ENCODE data around the gene TNFRSF25. TPM values are rescaled to one million over a fixed set of nuclear protein-coding genes. Genes with fewer than 3 reads are reported as not detected.

Gene TNFRSF25
- total and polyA plus RNA-seq, 2 of the 8 experiments (the other 6 are each of a cell fraction or from before 2014, with no cell fraction given): 10.7 to 19.5 TPM

DNA sequence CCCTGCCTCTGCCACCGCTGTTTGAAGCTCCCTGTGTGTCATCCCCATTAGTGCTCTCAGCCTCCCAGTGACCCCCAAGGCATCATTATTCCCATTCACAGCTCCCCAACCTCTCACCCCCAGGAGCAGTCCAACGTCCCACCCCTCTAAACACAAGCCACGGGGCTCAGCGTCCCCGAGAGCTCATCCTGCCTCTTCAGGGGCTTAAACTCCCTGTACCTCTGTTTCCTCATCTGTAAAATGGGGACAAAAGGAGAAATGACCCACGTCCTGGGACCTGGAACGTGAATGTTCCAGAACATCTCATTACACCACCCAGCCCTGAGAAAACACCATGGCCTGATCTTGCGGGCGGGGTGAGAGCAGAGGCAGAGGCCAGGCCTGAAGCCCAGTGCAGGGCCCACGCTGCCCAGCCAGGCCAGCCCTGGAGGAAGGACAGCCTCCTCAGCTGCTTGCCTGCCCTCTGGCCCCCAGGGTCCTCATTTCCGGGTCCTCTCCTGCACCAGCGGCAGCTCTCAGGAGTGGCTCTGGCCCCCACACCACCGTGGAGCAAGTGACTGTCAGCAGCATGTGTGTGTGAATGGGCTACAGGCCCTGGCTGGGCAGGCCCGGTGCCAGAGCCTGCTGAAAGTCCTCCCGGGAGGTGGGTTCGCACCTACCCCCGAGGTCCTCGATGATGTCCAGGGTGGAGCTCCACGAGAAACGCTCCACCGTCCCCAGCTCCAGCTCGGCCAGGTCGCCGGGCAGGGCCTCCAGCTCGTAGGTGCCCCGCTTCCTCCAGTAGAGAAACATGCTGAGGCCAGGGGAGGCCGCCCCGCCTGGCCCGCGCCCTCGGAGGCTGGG lies 39.6 kb upstream of the TNFRSF25 start (continued):
- TF ChIP-seq, protein P1, sequence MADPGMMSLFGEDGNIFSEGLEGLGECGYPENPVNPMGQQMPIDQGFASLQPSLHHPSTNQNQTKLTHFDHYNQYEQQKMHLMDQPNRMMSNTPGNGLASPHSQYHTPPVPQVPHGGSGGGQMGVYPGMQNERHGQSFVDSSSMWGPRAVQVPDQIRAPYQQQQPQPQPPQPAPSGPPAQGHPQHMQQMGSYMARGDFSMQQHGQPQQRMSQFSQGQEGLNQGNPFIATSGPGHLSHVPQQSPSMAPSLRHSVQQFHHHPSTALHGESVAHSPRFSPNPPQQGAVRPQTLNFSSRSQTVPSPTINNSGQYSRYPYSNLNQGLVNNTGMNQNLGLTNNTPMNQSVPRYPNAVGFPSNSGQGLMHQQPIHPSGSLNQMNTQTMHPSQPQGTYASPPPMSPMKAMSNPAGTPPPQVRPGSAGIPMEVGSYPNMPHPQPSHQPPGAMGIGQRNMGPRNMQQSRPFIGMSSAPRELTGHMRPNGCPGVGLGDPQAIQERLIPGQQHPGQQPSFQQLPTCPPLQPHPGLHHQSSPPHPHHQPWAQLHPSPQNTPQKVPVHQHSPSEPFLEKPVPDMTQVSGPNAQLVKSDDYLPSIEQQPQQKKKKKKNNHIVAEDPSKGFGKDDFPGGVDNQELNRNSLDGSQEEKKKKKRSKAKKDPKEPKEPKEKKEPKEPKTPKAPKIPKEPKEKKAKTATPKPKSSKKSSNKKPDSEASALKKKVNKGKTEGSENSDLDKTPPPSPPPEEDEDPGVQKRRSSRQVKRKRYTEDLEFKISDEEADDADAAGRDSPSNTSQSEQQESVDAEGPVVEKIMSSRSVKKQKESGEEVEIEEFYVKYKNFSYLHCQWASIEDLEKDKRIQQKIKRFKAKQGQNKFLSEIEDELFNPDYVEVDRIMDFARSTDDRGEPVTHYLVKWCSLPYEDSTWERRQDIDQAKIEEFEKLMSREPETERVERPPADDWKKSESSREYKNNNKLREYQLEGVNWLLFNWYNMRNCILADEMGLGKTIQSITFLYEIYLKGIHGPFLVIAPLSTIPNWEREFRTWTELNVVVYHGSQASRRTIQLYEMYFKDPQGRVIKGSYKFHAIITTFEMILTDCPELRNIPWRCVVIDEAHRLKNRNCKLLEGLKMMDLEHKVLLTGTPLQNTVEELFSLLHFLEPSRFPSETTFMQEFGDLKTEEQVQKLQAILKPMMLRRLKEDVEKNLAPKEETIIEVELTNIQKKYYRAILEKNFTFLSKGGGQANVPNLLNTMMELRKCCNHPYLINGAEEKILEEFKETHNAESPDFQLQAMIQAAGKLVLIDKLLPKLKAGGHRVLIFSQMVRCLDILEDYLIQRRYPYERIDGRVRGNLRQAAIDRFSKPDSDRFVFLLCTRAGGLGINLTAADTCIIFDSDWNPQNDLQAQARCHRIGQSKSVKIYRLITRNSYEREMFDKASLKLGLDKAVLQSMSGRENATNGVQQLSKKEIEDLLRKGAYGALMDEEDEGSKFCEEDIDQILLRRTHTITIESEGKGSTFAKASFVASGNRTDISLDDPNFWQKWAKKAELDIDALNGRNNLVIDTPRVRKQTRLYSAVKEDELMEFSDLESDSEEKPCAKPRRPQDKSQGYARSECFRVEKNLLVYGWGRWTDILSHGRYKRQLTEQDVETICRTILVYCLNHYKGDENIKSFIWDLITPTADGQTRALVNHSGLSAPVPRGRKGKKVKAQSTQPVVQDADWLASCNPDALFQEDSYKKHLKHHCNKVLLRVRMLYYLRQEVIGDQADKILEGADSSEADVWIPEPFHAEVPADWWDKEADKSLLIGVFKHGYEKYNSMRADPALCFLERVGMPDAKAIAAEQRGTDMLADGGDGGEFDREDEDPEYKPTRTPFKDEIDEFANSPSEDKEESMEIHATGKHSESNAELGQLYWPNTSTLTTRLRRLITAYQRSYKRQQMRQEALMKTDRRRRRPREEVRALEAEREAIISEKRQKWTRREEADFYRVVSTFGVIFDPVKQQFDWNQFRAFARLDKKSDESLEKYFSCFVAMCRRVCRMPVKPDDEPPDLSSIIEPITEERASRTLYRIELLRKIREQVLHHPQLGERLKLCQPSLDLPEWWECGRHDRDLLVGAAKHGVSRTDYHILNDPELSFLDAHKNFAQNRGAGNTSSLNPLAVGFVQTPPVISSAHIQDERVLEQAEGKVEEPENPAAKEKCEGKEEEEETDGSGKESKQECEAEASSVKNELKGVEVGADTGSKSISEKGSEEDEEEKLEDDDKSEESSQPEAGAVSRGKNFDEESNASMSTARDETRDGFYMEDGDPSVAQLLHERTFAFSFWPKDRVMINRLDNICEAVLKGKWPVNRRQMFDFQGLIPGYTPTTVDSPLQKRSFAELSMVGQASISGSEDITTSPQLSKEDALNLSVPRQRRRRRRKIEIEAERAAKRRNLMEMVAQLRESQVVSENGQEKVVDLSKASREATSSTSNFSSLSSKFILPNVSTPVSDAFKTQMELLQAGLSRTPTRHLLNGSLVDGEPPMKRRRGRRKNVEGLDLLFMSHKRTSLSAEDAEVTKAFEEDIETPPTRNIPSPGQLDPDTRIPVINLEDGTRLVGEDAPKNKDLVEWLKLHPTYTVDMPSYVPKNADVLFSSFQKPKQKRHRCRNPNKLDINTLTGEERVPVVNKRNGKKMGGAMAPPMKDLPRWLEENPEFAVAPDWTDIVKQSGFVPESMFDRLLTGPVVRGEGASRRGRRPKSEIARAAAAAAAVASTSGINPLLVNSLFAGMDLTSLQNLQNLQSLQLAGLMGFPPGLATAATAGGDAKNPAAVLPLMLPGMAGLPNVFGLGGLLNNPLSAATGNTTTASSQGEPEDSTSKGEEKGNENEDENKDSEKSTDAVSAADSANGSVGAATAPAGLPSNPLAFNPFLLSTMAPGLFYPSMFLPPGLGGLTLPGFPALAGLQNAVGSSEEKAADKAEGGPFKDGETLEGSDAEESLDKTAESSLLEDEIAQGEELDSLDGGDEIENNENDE (IDR thresholded peaks at IDR 0.05; ENCODE audit: insufficient replicate concordance, low read length): no peak
- TF ChIP-seq MAX (IDR thresholded peaks at IDR 0.05): no peak

Data from H1 (cell line).